Measurements from ENCODE around the gene HECTD1.

DNA sequence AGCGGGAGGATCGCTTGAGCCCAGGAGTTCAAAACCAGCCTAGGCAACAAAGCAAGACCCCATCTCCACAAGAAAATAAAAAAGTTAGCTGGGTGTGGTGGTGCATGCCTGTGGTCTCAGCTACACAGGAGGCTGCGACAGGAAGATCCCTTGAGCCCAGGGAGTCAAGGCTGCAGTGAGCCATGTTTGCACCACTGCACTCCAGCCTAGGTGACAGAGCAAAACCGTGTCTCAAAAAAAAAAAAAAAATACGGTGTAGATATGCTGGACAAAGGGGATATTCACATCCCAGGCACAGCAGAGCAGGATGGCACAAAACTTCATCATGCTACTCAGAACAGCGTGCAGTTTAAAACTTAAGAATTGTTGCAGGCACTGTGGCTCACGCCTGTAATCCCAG is 156.6 kb downstream of the HECTD1 start:
- TF ChIP-seq EP300 (IDR thresholded peaks at IDR 0.05) (no peak), CTCF (IDR thresholded peaks at IDR 0.05) (no peak), POLR2A (IDR thresholded peaks at IDR 0.05; ENCODE audit: low read length) (no peak), ESRRA (IDR thresholded peaks at IDR 0.05; ENCODE audit: borderline replicate concordance, low read length) (no peak), CEBPB (IDR thresholded peaks at IDR 0.05) (no peak), CHD4 (IDR thresholded peaks at IDR 0.05; ENCODE audit: borderline replicate concordance) (no peak), REST (IDR thresholded peaks at IDR 0.05) (no peak), FOSL2 (IDR thresholded peaks at IDR 0.05) (no peak), FOSL2 (CRISPR knock-in tag; IDR thresholded peaks at IDR 0.05) (no peak), NR3C1 (IDR thresholded peaks at IDR 0.05) (no peak), FOSB (CRISPR knock-in tag; IDR thresholded peaks at IDR 0.05) (no peak)
